ENCODE results near the gene ZNF462.

DNA sequence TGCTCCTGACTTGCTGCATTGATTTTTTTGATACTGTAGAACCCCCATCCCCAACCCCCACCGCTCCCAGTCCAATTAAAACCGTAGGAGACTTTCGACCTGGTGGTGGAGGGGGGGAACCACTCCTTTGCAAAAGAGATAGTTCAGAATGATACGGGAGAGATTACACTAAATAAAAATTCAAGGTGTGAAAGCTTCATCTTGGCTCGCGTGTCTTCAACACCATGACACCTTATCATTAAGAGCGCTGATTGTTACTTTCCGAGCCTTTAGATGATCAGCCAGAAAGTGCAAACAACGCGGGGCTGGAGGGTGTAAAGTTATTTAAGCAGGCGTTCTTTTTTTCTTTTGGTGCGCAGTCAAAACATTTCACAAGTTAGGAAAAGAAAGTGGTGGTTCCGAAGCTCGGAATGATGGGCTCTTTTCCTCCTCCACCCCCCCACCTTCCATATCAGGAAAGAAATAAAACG is 1.3 kb upstream of the ZNF462 start:
- TF ChIP-seq CREB1 (CRISPR knock-in tag; IDR thresholded peaks at IDR 0.05) (no peak), ESRRA (CRISPR knock-in tag; IDR thresholded peaks at IDR 0.05; ENCODE audit: borderline replicate concordance) (no peak), SP1 (CRISPR knock-in tag; conservative IDR thresholded peaks at IDR 0.05) (0 out of 2 replicates have a peak, but pooled peaks have one; percentile 11), ATF1 (CRISPR knock-in tag; IDR thresholded peaks at IDR 0.05) (no peak), NFE2L1 (CRISPR knock-in tag; IDR thresholded peaks at IDR 0.05) (no peak), HMGA2 (CRISPR knock-in tag; IDR thresholded peaks at IDR 0.05) (no peak), SMAD4 (CRISPR knock-in tag; IDR thresholded peaks at IDR 0.05) (no peak), TCF7 (CRISPR knock-in tag; IDR thresholded peaks at IDR 0.05; ENCODE audit: low read depth) (no peak), CREM (CRISPR knock-in tag; IDR thresholded peaks at IDR 0.05) (no peak)
- TF ChIP-seq, protein P1, sequence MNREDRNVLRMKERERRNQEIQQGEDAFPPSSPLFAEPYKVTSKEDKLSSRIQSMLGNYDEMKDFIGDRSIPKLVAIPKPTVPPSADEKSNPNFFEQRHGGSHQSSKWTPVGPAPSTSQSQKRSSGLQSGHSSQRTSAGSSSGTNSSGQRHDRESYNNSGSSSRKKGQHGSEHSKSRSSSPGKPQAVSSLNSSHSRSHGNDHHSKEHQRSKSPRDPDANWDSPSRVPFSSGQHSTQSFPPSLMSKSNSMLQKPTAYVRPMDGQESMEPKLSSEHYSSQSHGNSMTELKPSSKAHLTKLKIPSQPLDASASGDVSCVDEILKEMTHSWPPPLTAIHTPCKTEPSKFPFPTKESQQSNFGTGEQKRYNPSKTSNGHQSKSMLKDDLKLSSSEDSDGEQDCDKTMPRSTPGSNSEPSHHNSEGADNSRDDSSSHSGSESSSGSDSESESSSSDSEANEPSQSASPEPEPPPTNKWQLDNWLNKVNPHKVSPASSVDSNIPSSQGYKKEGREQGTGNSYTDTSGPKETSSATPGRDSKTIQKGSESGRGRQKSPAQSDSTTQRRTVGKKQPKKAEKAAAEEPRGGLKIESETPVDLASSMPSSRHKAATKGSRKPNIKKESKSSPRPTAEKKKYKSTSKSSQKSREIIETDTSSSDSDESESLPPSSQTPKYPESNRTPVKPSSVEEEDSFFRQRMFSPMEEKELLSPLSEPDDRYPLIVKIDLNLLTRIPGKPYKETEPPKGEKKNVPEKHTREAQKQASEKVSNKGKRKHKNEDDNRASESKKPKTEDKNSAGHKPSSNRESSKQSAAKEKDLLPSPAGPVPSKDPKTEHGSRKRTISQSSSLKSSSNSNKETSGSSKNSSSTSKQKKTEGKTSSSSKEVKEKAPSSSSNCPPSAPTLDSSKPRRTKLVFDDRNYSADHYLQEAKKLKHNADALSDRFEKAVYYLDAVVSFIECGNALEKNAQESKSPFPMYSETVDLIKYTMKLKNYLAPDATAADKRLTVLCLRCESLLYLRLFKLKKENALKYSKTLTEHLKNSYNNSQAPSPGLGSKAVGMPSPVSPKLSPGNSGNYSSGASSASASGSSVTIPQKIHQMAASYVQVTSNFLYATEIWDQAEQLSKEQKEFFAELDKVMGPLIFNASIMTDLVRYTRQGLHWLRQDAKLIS (CRISPR knock-in tag; IDR thresholded peaks at IDR 0.05; ENCODE audit: borderline replicate concordance): no peak
- TF ChIP-seq, protein P2, sequence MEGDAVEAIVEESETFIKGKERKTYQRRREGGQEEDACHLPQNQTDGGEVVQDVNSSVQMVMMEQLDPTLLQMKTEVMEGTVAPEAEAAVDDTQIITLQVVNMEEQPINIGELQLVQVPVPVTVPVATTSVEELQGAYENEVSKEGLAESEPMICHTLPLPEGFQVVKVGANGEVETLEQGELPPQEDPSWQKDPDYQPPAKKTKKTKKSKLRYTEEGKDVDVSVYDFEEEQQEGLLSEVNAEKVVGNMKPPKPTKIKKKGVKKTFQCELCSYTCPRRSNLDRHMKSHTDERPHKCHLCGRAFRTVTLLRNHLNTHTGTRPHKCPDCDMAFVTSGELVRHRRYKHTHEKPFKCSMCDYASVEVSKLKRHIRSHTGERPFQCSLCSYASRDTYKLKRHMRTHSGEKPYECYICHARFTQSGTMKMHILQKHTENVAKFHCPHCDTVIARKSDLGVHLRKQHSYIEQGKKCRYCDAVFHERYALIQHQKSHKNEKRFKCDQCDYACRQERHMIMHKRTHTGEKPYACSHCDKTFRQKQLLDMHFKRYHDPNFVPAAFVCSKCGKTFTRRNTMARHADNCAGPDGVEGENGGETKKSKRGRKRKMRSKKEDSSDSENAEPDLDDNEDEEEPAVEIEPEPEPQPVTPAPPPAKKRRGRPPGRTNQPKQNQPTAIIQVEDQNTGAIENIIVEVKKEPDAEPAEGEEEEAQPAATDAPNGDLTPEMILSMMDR (IDR thresholded peaks at IDR 0.05): no peak
- TF ChIP-seq, protein P3, sequence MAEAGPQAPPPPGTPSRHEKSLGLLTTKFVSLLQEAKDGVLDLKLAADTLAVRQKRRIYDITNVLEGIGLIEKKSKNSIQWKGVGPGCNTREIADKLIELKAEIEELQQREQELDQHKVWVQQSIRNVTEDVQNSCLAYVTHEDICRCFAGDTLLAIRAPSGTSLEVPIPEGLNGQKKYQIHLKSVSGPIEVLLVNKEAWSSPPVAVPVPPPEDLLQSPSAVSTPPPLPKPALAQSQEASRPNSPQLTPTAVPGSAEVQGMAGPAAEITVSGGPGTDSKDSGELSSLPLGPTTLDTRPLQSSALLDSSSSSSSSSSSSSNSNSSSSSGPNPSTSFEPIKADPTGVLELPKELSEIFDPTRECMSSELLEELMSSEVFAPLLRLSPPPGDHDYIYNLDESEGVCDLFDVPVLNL (CRISPR knock-in tag; IDR thresholded peaks at IDR 0.05; ENCODE audit: borderline replicate concordance, low read depth): no peak
- TF ChIP-seq, protein P4, sequence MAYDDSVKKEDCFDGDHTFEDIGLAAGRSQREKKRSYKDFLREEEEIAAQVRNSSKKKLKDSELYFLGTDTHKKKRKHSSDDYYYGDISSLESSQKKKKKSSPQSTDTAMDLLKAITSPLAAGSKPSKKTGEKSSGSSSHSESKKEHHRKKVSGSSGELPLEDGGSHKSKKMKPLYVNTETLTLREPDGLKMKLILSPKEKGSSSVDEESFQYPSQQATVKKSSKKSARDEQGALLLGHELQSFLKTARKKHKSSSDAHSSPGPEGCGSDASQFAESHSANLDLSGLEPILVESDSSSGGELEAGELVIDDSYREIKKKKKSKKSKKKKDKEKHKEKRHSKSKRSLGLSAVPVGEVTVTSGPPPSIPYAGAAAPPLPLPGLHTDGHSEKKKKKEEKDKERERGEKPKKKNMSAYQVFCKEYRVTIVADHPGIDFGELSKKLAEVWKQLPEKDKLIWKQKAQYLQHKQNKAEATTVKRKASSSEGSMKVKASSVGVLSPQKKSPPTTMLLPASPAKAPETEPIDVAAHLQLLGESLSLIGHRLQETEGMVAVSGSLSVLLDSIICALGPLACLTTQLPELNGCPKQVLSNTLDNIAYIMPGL (CRISPR knock-in tag; IDR thresholded peaks at IDR 0.05): no peak
